ENCODE results near the gene ELN.
A peak's percentile ranks its signal among the peaks of the same experiment; 100 is the strongest.

ELN gene

GRCh38 chr7:74059037-74059436 is 31.1 kb downstream of the ELN start:
- no peaks in the 10 kb centered on the region for H3K9me3 ChIP-seq (ENCODE audit: control extremely low read depth in 1 of 5, control insufficient read depth in 4 of 5, insufficient read depth in 2 of 5, low read depth in 1 of 5, low read length in 4 of 5)
- POLR2A ChIA-PET = interaction anchor here (0.5 kb wide), 1 partner anchor 237 kb away, joined by 4 read pairs; no protein-coding TSS in a partner anchor
- H3K4me3 ChIP-seq (ENCODE audit: control insufficient read depth in 1 of 7, extremely low read depth in 1 of 7, insufficient read depth in 4 of 7, low read depth in 2 of 7, low read length in 6 of 7) = no peak overlapping the region
- H3K4me1 ChIP-seq (ENCODE audit: control extremely low read depth in 1 of 4, control insufficient read depth in 4 of 4, insufficient read depth in 4 of 4, low read length in 3 of 4) = peaks cover 0 to 16% (median 4%) of the 10 kb centered on the region in 4 experiments
- no peak for DNase-seq
- WGBS (ENCODE audit: insufficient coverage) = 90% methylated on average over 2 of the region's 2 CpGs
- CTCF ChIA-PET = interaction anchor here (0.7 to 2.8 kb wide), 5 partner anchors 9 to 124 kb away, joined by 3 to 8 read pairs (median 6); no protein-coding TSS in a partner anchor
- H3K36me3 ChIP-seq (ENCODE audit: control insufficient read depth in 4 of 4, insufficient read depth in 4 of 4, low read length in 3 of 4) = peaks cover 0 to 25% (median 1%) of the 10 kb centered on the region in 4 experiments
- H3K27me3 ChIP-seq (replicated peaks in 2 of 5; ENCODE audit: control insufficient read depth in 4 of 5, insufficient read depth in 5 of 5, low read length in 4 of 5) = no peaks in the 10 kb centered on the region
- H3K27ac ChIP-seq (ENCODE audit: insufficient read depth in 1 of 2, low read depth in 1 of 2, low read length in 2 of 2, poor library complexity in 1 of 2, severe bottlenecking in 2 of 2) = no peak overlapping the region

- peaks cover 0 to 16% (median 4%) of the 10 kb centered on the region in 4 experiments for H3K4me1 ChIP-seq (ENCODE audit: control extremely low read depth in 1 of 4, control insufficient read depth in 4 of 4, insufficient read depth in 4 of 4, low read length in 3 of 4)
- H3K9me3 ChIP-seq (ENCODE audit: control extremely low read depth in 1 of 5, control insufficient read depth in 4 of 5, insufficient read depth in 2 of 5, low read depth in 1 of 5, low read length in 4 of 5) = no peaks in the 10 kb centered on the region
- no peaks in the 10 kb centered on the region for H3K27me3 ChIP-seq (replicated peaks in 2 of 5; ENCODE audit: control insufficient read depth in 4 of 5, insufficient read depth in 5 of 5, low read length in 4 of 5)
- 97% methylated on average over 9 of the region's 21 CpGs for WGBS (ENCODE audit: insufficient coverage)
- H3K36me3 ChIP-seq (ENCODE audit: control insufficient read depth in 4 of 4, insufficient read depth in 4 of 4, low read length in 3 of 4) = peaks cover 0 to 27% (median 3%) of the 10 kb centered on the region in 4 experiments
- no peak overlapping the region for H3K4me3 ChIP-seq (ENCODE audit: control insufficient read depth in 1 of 7, extremely low read depth in 1 of 7, insufficient read depth in 4 of 7, low read depth in 2 of 7, low read length in 6 of 7)
- ChIA-PET CTCF (interaction anchor here (0.5 to 2.8 kb wide), 7 partner anchors 8 to 144 kb away, joined by 3 to 8 read pairs (median 6); no protein-coding TSS in a partner anchor), POLR2A (no interaction called here)
- DNase-seq = no peak
- no peak overlapping the region for H3K27ac ChIP-seq (ENCODE audit: insufficient read depth in 1 of 2, low read depth in 1 of 2, low read length in 2 of 2, poor library complexity in 1 of 2, severe bottlenecking in 2 of 2)
Measured at GRCh38 chr7:74059681-74060588, 32.0 kb downstream of the ELN start.

- peaks cover 0 to 27% (median 2%) of the 10 kb centered on the region in 4 experiments for H3K36me3 ChIP-seq (ENCODE audit: control insufficient read depth in 4 of 4, insufficient read depth in 4 of 4, low read length in 3 of 4)
- peak overlapping the region in 1 of 2 experiments; percentile 64 for H3K27ac ChIP-seq (ENCODE audit: insufficient read depth in 1 of 2, low read depth in 1 of 2, low read length in 2 of 2, poor library complexity in 1 of 2, severe bottlenecking in 2 of 2)
- peaks cover 0 to 16% (median 4%) of the 10 kb centered on the region in 4 experiments for H3K4me1 ChIP-seq (ENCODE audit: control extremely low read depth in 1 of 4, control insufficient read depth in 4 of 4, insufficient read depth in 4 of 4, low read length in 3 of 4)
- no peaks in the 10 kb centered on the region for H3K9me3 ChIP-seq (ENCODE audit: control extremely low read depth in 1 of 5, control insufficient read depth in 4 of 5, insufficient read depth in 2 of 5, low read depth in 1 of 5, low read length in 4 of 5)
- no peak overlapping the region for H3K4me3 ChIP-seq (ENCODE audit: control insufficient read depth in 1 of 7, extremely low read depth in 1 of 7, insufficient read depth in 4 of 7, low read depth in 2 of 7, low read length in 6 of 7)
- POLR2A ChIA-PET = no interaction called here
- H3K27me3 ChIP-seq (replicated peaks in 2 of 5; ENCODE audit: control insufficient read depth in 4 of 5, insufficient read depth in 5 of 5, low read length in 4 of 5) = no peaks in the 10 kb centered on the region
- 74% methylated on average over 13 of the region's 20 CpGs for WGBS (ENCODE audit: insufficient coverage)
- CTCF ChIA-PET = interaction anchor here (1.5 kb wide), 1 partner anchor 142 kb away, joined by 3 read pairs; no protein-coding TSS in a partner anchor
- DNase-seq = peak; percentile 66 to 91 (median 88)
Measured at GRCh38 chr7:74061840-74062539, 34.0 kb downstream of the ELN start.

- Histone ChIP-seq H3K27ac (ENCODE audit: insufficient read depth in 1 of 2, low read depth in 1 of 2, low read length in 2 of 2, poor library complexity in 1 of 2, severe bottlenecking in 2 of 2) (no peak overlapping the region), H3K36me3 (ENCODE audit: control insufficient read depth in 4 of 4, insufficient read depth in 4 of 4, low read length in 3 of 4) (peaks cover 0 to 27% (median 2%) of the 10 kb centered on the region in 4 experiments), H3K9me3 (ENCODE audit: control extremely low read depth in 1 of 5, control insufficient read depth in 4 of 5, insufficient read depth in 2 of 5, low read depth in 1 of 5, low read length in 4 of 5) (no peaks in the 10 kb centered on the region), H3K27me3 (replicated peaks in 2 of 5; ENCODE audit: control insufficient read depth in 4 of 5, insufficient read depth in 5 of 5, low read length in 4 of 5) (no peaks in the 10 kb centered on the region), H3K4me3 (ENCODE audit: control insufficient read depth in 1 of 7, extremely low read depth in 1 of 7, insufficient read depth in 4 of 7, low read depth in 2 of 7, low read length in 6 of 7) (no peak overlapping the region), H3K4me1 (ENCODE audit: control extremely low read depth in 1 of 4, control insufficient read depth in 4 of 4, insufficient read depth in 4 of 4, low read length in 3 of 4) (peaks cover 0 to 5% (median 2%) of the 10 kb centered on the region in 4 experiments)
- CTCF ChIA-PET = interaction anchor here (1.5 kb wide), 1 partner anchor 9 kb away, joined by 3 read pairs; no protein-coding TSS in a partner anchor
- DNase-seq = no peak
- WGBS (ENCODE audit: insufficient coverage) = 97% methylated on average over 10 of the region's 14 CpGs
- POLR2A ChIA-PET = no interaction called here
Measured at GRCh38 chr7:74063223-74063641, 35.3 kb downstream of the ELN start.

GRCh38 chr7:74063646-74064045 is 35.7 kb downstream of the ELN start:
- 98% methylated on average over 9 of the region's 12 CpGs for WGBS (ENCODE audit: insufficient coverage)
- Histone ChIP-seq H3K27ac (ENCODE audit: insufficient read depth in 1 of 2, low read depth in 1 of 2, low read length in 2 of 2, poor library complexity in 1 of 2, severe bottlenecking in 2 of 2) (no peak overlapping the region), H3K4me1 (ENCODE audit: control extremely low read depth in 1 of 4, control insufficient read depth in 4 of 4, insufficient read depth in 4 of 4, low read length in 3 of 4) (peaks cover 0 to 5% (median 2%) of the 10 kb centered on the region in 4 experiments), H3K27me3 (replicated peaks in 2 of 5; ENCODE audit: control insufficient read depth in 4 of 5, insufficient read depth in 5 of 5, low read length in 4 of 5) (no peaks in the 10 kb centered on the region), H3K9me3 (ENCODE audit: control extremely low read depth in 1 of 5, control insufficient read depth in 4 of 5, insufficient read depth in 2 of 5, low read depth in 1 of 5, low read length in 4 of 5) (no peaks in the 10 kb centered on the region), H3K36me3 (ENCODE audit: control insufficient read depth in 4 of 4, insufficient read depth in 4 of 4, low read length in 3 of 4) (peaks cover 0 to 27% (median 2%) of the 10 kb centered on the region in 4 experiments), H3K4me3 (ENCODE audit: control insufficient read depth in 1 of 7, extremely low read depth in 1 of 7, insufficient read depth in 4 of 7, low read depth in 2 of 7, low read length in 6 of 7) (no peak overlapping the region)
- ChIA-PET CTCF (interaction anchor here (1.4 to 1.7 kb wide), 3 partner anchors 9 to 17 kb away, joined by 3 to 5 read pairs (median 4); no protein-coding TSS in a partner anchor), POLR2A (no interaction called here)
- no peak for DNase-seq

- DNase-seq = no peak
- Histone ChIP-seq H3K36me3 (ENCODE audit: control insufficient read depth in 4 of 4, insufficient read depth in 4 of 4, low read length in 3 of 4) (peaks cover 0 to 25% (median 2%) of the 10 kb centered on the region in 4 experiments), H3K9me3 (ENCODE audit: control extremely low read depth in 1 of 5, control insufficient read depth in 4 of 5, insufficient read depth in 2 of 5, low read depth in 1 of 5, low read length in 4 of 5) (no peaks in the 10 kb centered on the region), H3K4me3 (ENCODE audit: control insufficient read depth in 1 of 7, extremely low read depth in 1 of 7, insufficient read depth in 4 of 7, low read depth in 2 of 7, low read length in 6 of 7) (no peak overlapping the region), H3K27ac (ENCODE audit: insufficient read depth in 1 of 2, low read depth in 1 of 2, low read length in 2 of 2, poor library complexity in 1 of 2, severe bottlenecking in 2 of 2) (no peak overlapping the region), H3K4me1 (ENCODE audit: control extremely low read depth in 1 of 4, control insufficient read depth in 4 of 4, insufficient read depth in 4 of 4, low read length in 3 of 4) (peaks cover 0 to 5% (median 2%) of the 10 kb centered on the region in 4 experiments), H3K27me3 (replicated peaks in 2 of 5; ENCODE audit: control insufficient read depth in 4 of 5, insufficient read depth in 5 of 5, low read length in 4 of 5) (no peaks in the 10 kb centered on the region)
- ChIA-PET CTCF (interaction anchor here (0.7 to 4.9 kb wide), 9 partner anchors 8 to 337 kb away, joined by 3 to 25 read pairs (median 4); no protein-coding TSS in a partner anchor), POLR2A (no interaction called here)
- 100% methylated on average over 2 of the region's 4 CpGs for WGBS (ENCODE audit: insufficient coverage)
Measured at GRCh38 chr7:74064696-74065095, 36.7 kb downstream of the ELN start.
